Neural crest cell (in vitro differentiated cells): ENCODE data around the gene ABCB1. TPM values are rescaled to one million over a fixed set of nuclear protein-coding genes. Genes with fewer than 3 reads are reported as not detected.

Experiments used
- DNase-seq: peaks from one replicate; pipeline ENCODE4 v3.0.0; 2021; ENCODE audit warnings: low read depth, mixed read lengths, low spot score
- H3K27ac Mint-ChIP-seq: one replicate; pipeline ENCODE4 v1.8.0; 2021; ENCODE audit warnings: mild to moderate bottlenecking, mixed read lengths; ENCODE audit not compliant: unreplicated experiment
- H3K27me3 Mint-ChIP-seq: 2 replicates; pipeline ENCODE4 v1.8.0; 2021; ENCODE audit warnings: low read depth, mild to moderate bottlenecking, mixed read lengths
- H3K36me3 Mint-ChIP-seq: 2 replicates; pipeline ENCODE4 v1.8.0; 2021; ENCODE audit warnings: low read depth, mild to moderate bottlenecking, mixed read lengths
- H3K4me1 Mint-ChIP-seq: 2 replicates; pipeline ENCODE4 v1.8.0; 2021; ENCODE audit warnings: mixed read lengths
- H3K4me3 Mint-ChIP-seq: one replicate; pipeline ENCODE4 v1.8.0; 2021; ENCODE audit warnings: mild to moderate bottlenecking, mixed read lengths
- H3K9me3 Mint-ChIP-seq: 2 replicates; pipeline ENCODE4 v1.8.0; 2021; ENCODE audit warnings: mixed read lengths
- CTCF ChIP-seq: fragments of 200-600 bp; sonication (generic); conservative IDR thresholded peaks from 2 replicates; pipeline ENCODE4 v1.5.0; 2021; ENCODE audit warnings: antibody characterized with exemption, mild to moderate bottlenecking
- total RNA-seq: library from RNA; stranded (reverse); gene quantifications from 2 replicates; pipeline ENCODE4 v1.2.1, GENCODE V29; 2021

Gene ABCB1
- total RNA-seq, 1 donor from 2014 or later: 5.6 TPM

- no peak for TF ChIP-seq CTCF
- Mint-ChIP-seq H3K36me3 (no peaks in the 10 kb centered on the region), H3K27ac (no peak overlapping the region), H3K27me3 (peaks cover 60% of the 10 kb centered on the region), H3K4me1 (peaks cover 12% of the 10 kb centered on the region), H3K4me3 (no peak overlapping the region), H3K9me3 (no peaks in the 10 kb centered on the region)
- no peak for DNase-seq
These were observed 4.5 kb downstream of the ABCB1 start for GRCh38 chr7:87596136-87596535.

- Mint-ChIP-seq H3K4me1 (no peaks in the 10 kb centered on the region), H3K36me3 (no peaks in the 10 kb centered on the region), H3K27ac (no peak overlapping the region), H3K4me3 (no peak overlapping the region), H3K27me3 (peaks cover 28% of the 10 kb centered on the region), H3K9me3 (no peaks in the 10 kb centered on the region)
- DNase-seq: no peak
- TF ChIP-seq CTCF: no peak
These were observed 8.4 kb downstream of the ABCB1 start for GRCh38 chr7:87592300-87592699.

GRCh38 chr7:87591211-87591610 lies 9.5 kb downstream of the ABCB1 start:
- Mint-ChIP-seq H3K36me3 (no peaks in the 10 kb centered on the region), H3K4me1 (no peaks in the 10 kb centered on the region), H3K27me3 (peaks cover 17% of the 10 kb centered on the region), H3K27ac (no peak overlapping the region), H3K9me3 (no peaks in the 10 kb centered on the region), H3K4me3 (no peak overlapping the region)
- TF ChIP-seq CTCF: no peak
- no peak for DNase-seq

GRCh38 chr7:87590578-87590977 lies 10.1 kb downstream of the ABCB1 start:
- no peak for TF ChIP-seq CTCF
- DNase-seq: no peak
- Mint-ChIP-seq H3K9me3 (no peaks in the 10 kb centered on the region), H3K4me1 (no peaks in the 10 kb centered on the region), H3K27me3 (peaks cover 13% of the 10 kb centered on the region), H3K4me3 (no peak overlapping the region), H3K36me3 (no peaks in the 10 kb centered on the region), H3K27ac (no peak overlapping the region)

GRCh38 chr7:87589631-87590030 lies 11.1 kb downstream of the ABCB1 start:
- no peak overlapping the region for H3K27ac Mint-ChIP-seq
- no peaks in the 10 kb centered on the region for H3K9me3 Mint-ChIP-seq
- H3K4me1 Mint-ChIP-seq: no peaks in the 10 kb centered on the region
- no peak overlapping the region for H3K4me3 Mint-ChIP-seq
- no peaks in the 10 kb centered on the region for H3K36me3 Mint-ChIP-seq
- TF ChIP-seq CTCF: no peak
- peaks cover 5% of the 10 kb centered on the region for H3K27me3 Mint-ChIP-seq
- no peak for DNase-seq

GRCh38 chr7:87581723-87582122 lies 19.0 kb downstream of the ABCB1 start:
- Mint-ChIP-seq H3K4me1 (peaks cover 10% of the 10 kb centered on the region), H3K4me3 (no peak overlapping the region), H3K36me3 (peaks cover 2% of the 10 kb centered on the region), H3K27ac (no peak overlapping the region), H3K27me3 (no peaks in the 10 kb centered on the region), H3K9me3 (no peaks in the 10 kb centered on the region)
- DNase-seq: no peak
- TF ChIP-seq CTCF: no peak
